ENCODE results near the gene MTG2. TPM values are rescaled to one million over a fixed set of nuclear protein-coding genes. Genes with fewer than 3 reads are reported as not detected.

MTG2 gene
- total RNA-seq, 4 donors from 2014 or later, result 21.4 to 42.0 (median 29.1) TPM

DNA sequence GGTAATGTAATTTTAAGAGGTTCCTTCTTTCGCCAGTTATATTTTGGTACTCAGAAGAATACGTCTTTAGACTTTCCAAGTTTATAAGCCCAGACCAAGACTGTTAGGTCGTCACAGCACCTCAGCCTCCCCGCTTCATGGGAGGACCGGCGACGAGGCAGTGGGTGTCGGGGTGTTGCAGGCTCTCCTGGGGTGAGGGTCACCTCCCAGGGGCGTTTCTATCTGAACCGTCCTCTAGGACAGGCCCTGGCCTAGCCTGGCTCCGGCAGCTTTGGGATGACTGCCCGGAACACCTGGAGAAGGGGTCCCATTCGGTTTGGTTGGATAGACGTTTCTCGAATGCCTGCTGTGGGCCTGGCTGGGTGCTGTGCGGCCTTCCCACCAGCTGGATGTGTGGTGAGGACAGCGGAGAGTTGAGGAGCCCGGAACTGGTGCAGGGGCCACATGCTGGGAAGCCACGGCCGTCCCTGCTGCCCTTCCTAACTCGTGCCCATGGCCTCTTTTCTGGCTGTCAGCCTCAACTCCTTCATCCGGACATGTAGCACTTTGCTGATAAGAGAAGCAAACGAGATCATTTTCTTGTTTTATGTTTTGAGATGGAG is 56.6 kb downstream of the MTG2 start:
- WGBS, 2 donors, result 25 to 28% methylated on average over 23 of the region's 23 CpGs
- intact Hi-C loops (cut with DNase I; ENCODE audit: low total_unique reads), result no loop called here
- no peak for DNase-seq (ENCODE audit: low spot score in 2 of 2)
- peak overlapping the region; percentile 64 for H3K4me3 ChIP-seq (ENCODE audit: low read depth, poor library complexity, severe bottlenecking)
- TF ChIP-seq POLR2A (IDR thresholded peaks at IDR 0.05), result no peak

- DNase-seq (ENCODE audit: low spot score in 2 of 2), result no peak
- TF ChIP-seq POLR2A (IDR thresholded peaks at IDR 0.05), result no peak
- no peak for TF ChIP-seq CTCF (IDR thresholded peaks at IDR 0.05)
- 81 to 85% methylated on average over 13 of the region's 13 CpGs for WGBS, 2 donors
- intact Hi-C loops (cut with DNase I; ENCODE audit: low total_unique reads), result no loop called here
- H3K4me3 ChIP-seq (ENCODE audit: low read depth, poor library complexity, severe bottlenecking), result no peak overlapping the region
Observed at GRCh38 chr20:62240020-62240685, 57.3 kb downstream of the MTG2 start.

DNA sequence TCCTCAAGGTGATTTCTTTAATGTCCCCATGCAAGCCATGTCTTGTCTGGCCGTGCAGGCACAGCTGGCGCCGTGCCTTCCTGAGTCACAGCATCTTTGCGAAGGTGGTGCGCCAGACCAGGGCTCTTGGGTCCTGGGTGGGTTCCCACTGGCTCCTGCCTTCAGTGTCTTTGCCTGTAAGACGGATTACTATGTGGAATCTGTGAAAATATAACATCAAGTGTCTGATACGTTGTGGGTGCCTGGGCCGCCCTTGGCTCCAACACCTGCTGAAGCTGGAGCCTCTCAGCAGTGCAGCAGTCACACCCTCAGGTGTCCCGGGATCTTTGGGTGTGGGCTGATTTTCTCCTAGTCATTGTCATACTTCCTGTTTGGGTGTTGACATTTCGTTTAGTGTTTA is 58.7 kb downstream of the MTG2 start:
- intact Hi-C loops (cut with DNase I; ENCODE audit: low total_unique reads), result no loop called here
- 40 to 57% methylated on average over 10 of the region's 10 CpGs for WGBS, 2 donors
- no peak overlapping the region for H3K4me3 ChIP-seq (ENCODE audit: low read depth, poor library complexity, severe bottlenecking)
- DNase-seq (ENCODE audit: low spot score in 2 of 2), result no peak
- TF ChIP-seq CTCF (IDR thresholded peaks at IDR 0.05), result no peak
- TF ChIP-seq POLR2A (IDR thresholded peaks at IDR 0.05), result no peak

DNA sequence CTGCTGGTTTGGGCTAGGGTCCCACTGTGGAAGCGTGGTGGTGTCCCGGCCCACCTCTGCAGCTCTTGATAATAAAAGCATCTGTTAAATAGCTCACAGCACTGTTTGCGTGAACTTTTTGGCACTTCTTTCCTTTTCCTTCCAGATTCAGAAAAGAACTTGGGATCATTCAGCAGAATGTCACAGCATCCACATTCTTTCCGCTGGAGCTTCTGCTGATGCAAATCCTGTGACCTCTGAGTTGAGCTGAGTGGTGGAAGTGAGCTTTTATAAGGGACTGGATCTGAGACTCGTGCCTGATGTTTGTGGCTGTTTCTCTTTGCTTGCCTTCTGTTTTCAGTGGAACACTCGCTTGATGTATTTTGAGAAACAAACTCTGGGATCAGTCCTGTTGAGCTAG is 59.3 kb downstream of the MTG2 start:
- TF ChIP-seq POLR2A (IDR thresholded peaks at IDR 0.05), result no peak
- WGBS, 2 donors, result 74 to 78% methylated on average over 6 of the region's 6 CpGs
- DNase-seq (ENCODE audit: low spot score in 2 of 2), result no peak
- H3K4me3 ChIP-seq (ENCODE audit: low read depth, poor library complexity, severe bottlenecking), result no peak overlapping the region
- intact Hi-C loops (cut with DNase I; ENCODE audit: low total_unique reads), result no loop called here

DNA sequence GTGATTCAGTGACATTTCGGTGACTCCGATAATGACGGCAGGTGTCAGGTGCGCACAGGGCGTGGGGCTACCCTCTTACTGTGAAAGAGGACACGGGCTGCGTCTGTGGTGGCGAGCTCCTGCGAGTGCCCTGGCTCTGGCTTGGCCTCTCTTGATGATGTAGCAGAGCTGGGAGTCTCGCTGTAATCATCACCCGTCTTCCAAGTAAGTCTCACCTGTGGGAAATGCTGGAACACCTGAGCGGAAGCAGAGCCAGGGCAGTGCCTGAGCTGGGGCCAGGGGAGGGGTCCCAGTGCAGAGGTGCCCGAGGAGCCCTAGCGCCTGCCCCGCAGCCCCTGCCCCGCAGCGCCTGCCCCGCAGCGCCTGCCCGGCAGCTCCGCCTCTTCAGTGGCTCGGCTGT is 60.3 kb downstream of the MTG2 start:
- no peak for DNase-seq (ENCODE audit: low spot score in 2 of 2)
- no peak overlapping the region for H3K4me3 ChIP-seq (ENCODE audit: low read depth, poor library complexity, severe bottlenecking)
- 80 to 87% methylated on average over 13 to 21 of the region's 22 CpGs for WGBS, 2 donors
- TF ChIP-seq CTCF (IDR thresholded peaks at IDR 0.05) (no peak), POLR2A (IDR thresholded peaks at IDR 0.05) (no peak)
- intact Hi-C loops (cut with DNase I; ENCODE audit: low total_unique reads), result no loop called here

GRCh38 chr20:62243906-62244515 is 61.2 kb downstream of the MTG2 start:
- intact Hi-C loops (cut with DNase I; ENCODE audit: low total_unique reads), result no loop called here
- DNase-seq (ENCODE audit: low spot score in 2 of 2), result no peak
- no peak overlapping the region for H3K4me3 ChIP-seq (ENCODE audit: low read depth, poor library complexity, severe bottlenecking)
- 82 to 84% methylated on average over 21 of the region's 21 CpGs for WGBS, 2 donors
- TF ChIP-seq POLR2A (IDR thresholded peaks at IDR 0.05), result no peak
- TF ChIP-seq CTCF (IDR thresholded peaks at IDR 0.05), result no peak

Data from lower leg skin (tissue), 4 donors.